Measurements from ENCODE around the gene HADHB. TPM values are rescaled to one million over a fixed set of nuclear protein-coding genes. Genes with fewer than 3 reads are reported as not detected.
"Not testable (repeated sequence)": the region's sequence is repeated elsewhere in the genome, so short reads cannot be mapped to it uniquely, and the experiment has no call there.

The HADHB gene
- total and polyA plus RNA-seq, 4 donors, result 83.1 to 95.7 (median 86.3) TPM

DNA sequence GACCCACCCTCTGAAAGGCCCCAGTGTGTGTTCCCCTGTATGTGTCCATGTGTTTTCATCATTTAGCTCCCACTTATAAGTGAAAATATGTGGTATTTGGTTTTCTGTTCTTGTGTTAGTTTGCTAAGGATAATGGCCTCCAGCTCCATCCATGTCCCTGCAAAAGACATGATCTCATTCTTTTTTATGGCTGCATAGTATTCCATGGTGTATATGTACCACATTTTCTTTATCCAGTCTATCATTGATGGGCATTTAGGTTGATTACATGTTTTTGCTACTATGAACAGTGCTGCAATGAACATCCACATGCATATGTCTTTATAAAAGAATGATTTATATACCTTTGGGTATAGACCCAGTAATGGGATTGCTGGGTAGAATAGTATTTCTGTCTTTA is 79.7 kb downstream of the HADHB start:
- not testable (repeated sequence) for ATAC-seq (ENCODE audit: low FRiP score)
- intact Hi-C loops (cut with DNase I), result loop anchor here in 1 of 2 donors (10.0 kb wide), 1 partner anchor 80 kb away; the partner anchor contains the start of genes HADHA and HADHB

GRCh38 chr2:26324903-26325302 is 80.2 kb downstream of the HADHB start:
- Histone ChIP-seq H3K36me3 (ENCODE audit: control insufficient read depth in 1 of 2, insufficient read depth in 2 of 2, low read length in 1 of 2) (no peaks in the 10 kb centered on the region), H3K4me1 (ENCODE audit: control insufficient read depth in 1 of 2, insufficient read depth in 2 of 2, low read length in 2 of 2) (no peaks in the 10 kb centered on the region)
- WGBS, 2 donors, result 49 to 66% methylated on average over 3 of the region's 3 CpGs

More for the DNA sequence above, 79.7 kb downstream of the HADHB start:
- DNase-seq; H3K9me3 ChIP-seq (ENCODE audit: control insufficient read depth, low read length); H3K27ac ChIP-seq (ENCODE audit: low read depth in 1 of 2, low read length in 2 of 2); H3K4me3 ChIP-seq (ENCODE audit: low read length in 2 of 2); H3K27me3 ChIP-seq (ENCODE audit: control insufficient read depth in 1 of 2, insufficient read depth in 2 of 2, low read length in 1 of 2); H3K4me1 ChIP-seq (ENCODE audit: control insufficient read depth in 1 of 2, insufficient read depth in 2 of 2, low read length in 2 of 2); H3K36me3 ChIP-seq (ENCODE audit: control insufficient read depth in 1 of 2, insufficient read depth in 2 of 2, low read length in 1 of 2): not testable (repeated sequence)

DNA sequence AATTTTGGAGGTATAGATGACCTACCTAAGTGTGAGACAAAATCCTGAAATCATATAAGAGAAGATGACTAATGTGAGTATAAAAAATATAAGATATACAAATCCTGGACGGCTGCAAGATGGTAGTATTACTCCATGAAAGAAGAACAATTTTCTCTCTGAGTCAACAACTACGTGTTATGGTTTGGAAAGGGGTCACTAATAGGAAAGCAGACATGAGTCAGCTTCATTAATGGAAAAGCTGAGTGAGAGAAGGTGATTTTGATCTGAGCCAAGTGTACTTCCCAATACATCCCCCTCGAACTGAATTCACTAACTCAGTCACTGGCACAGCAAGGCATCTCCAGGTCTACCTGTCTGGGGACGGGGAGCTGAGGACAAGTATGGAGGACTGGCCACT is 81.1 kb downstream of the HADHB start:
- ATAC-seq (ENCODE audit: low FRiP score), result no peak

More at GRCh38 chr2:26324903-26325302, 80.2 kb downstream of the HADHB start:
- no peak overlapping the region for H3K4me3 ChIP-seq (ENCODE audit: low read length in 2 of 2)
- H3K27me3 ChIP-seq (ENCODE audit: control insufficient read depth in 1 of 2, insufficient read depth in 2 of 2, low read length in 1 of 2), result no peaks in the 10 kb centered on the region
- DNase-seq (no peak), ATAC-seq (ENCODE audit: low FRiP score) (no peak)
- no peak overlapping the region for H3K27ac ChIP-seq (ENCODE audit: low read depth in 1 of 2, low read length in 2 of 2)
- intact Hi-C loops (cut with DNase I), result loop anchor here in 1 of 2 donors (10.0 kb wide), 1 partner anchor 80 kb away; the partner anchor contains the start of genes HADHA and HADHB
- no peaks in the 10 kb centered on the region for H3K9me3 ChIP-seq (ENCODE audit: control insufficient read depth, low read length)

DNA sequence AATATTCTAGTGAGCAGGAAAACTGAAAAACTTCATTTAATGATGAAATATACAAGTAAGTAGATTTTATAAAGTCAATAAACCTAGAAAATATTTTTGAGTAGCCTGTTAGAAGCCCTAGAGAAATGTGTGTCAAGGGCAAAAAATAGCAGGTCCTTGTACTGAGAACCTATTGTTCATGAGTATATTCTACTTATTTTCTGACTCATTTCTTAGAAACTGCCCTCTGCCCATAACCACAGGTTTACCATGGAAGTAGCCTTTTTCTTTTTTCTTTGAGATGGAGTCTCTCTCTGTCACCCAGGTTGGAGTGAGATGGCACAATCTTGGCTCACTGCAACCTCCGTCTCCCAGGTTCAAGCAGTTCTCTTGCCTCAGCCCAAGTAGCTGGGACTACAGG is 81.8 kb downstream of the HADHB start:
- Histone ChIP-seq H3K27ac (ENCODE audit: low read depth in 1 of 2, low read length in 2 of 2) (no peak overlapping the region), H3K4me3 (ENCODE audit: low read length in 2 of 2) (no peak overlapping the region), H3K27me3 (ENCODE audit: control insufficient read depth in 1 of 2, insufficient read depth in 2 of 2, low read length in 1 of 2) (no peaks in the 10 kb centered on the region), H3K9me3 (ENCODE audit: control insufficient read depth, low read length) (no peaks in the 10 kb centered on the region), H3K36me3 (ENCODE audit: control insufficient read depth in 1 of 2, insufficient read depth in 2 of 2, low read length in 1 of 2) (no peaks in the 10 kb centered on the region), H3K4me1 (ENCODE audit: control insufficient read depth in 1 of 2, insufficient read depth in 2 of 2, low read length in 2 of 2) (no peaks in the 10 kb centered on the region)
- no peak for ATAC-seq (ENCODE audit: low FRiP score)
- 93 to 100% methylated on average over 1 of the region's 1 CpG for WGBS, 2 donors
- intact Hi-C loops (cut with DNase I), result loop anchor here in 1 of 2 donors (10.0 kb wide), 1 partner anchor 82 kb away; the partner anchor contains the start of genes HADHA and HADHB
- no peak for DNase-seq

More for the DNA sequence above, 81.1 kb downstream of the HADHB start:
- Histone ChIP-seq H3K27ac (ENCODE audit: low read depth in 1 of 2, low read length in 2 of 2) (no peak overlapping the region), H3K27me3 (ENCODE audit: control insufficient read depth in 1 of 2, insufficient read depth in 2 of 2, low read length in 1 of 2) (no peaks in the 10 kb centered on the region), H3K4me1 (ENCODE audit: control insufficient read depth in 1 of 2, insufficient read depth in 2 of 2, low read length in 2 of 2) (no peaks in the 10 kb centered on the region), H3K36me3 (ENCODE audit: control insufficient read depth in 1 of 2, insufficient read depth in 2 of 2, low read length in 1 of 2) (no peaks in the 10 kb centered on the region), H3K4me3 (ENCODE audit: low read length in 2 of 2) (no peak overlapping the region), H3K9me3 (ENCODE audit: control insufficient read depth, low read length) (no peaks in the 10 kb centered on the region)
- intact Hi-C loops (cut with DNase I), result loop anchor here in 1 of 2 donors (10.0 kb wide), 1 partner anchor 81 kb away; the partner anchor contains the start of genes HADHA and HADHB
- no peak for DNase-seq
- WGBS, 2 donors, result 62 to 64% methylated on average over 4 of the region's 4 CpGs

GRCh38 chr2:26327291-26328272 is 82.8 kb downstream of the HADHB start:
- H3K4me3 ChIP-seq (ENCODE audit: low read length in 2 of 2), result no peak overlapping the region
- intact Hi-C loops (cut with DNase I), result loop anchor here in 1 of 2 donors (10.0 kb wide), 1 partner anchor 83 kb away; the partner anchor contains the start of genes HADHA and HADHB
- WGBS, 2 donors, result 61 to 66% methylated on average over 5 of the region's 5 CpGs
- no peak overlapping the region for H3K27ac ChIP-seq (ENCODE audit: low read depth in 1 of 2, low read length in 2 of 2)
- DNase-seq (no peak), ATAC-seq (ENCODE audit: low FRiP score) (no peak)
- no peaks in the 10 kb centered on the region for H3K4me1 ChIP-seq (ENCODE audit: control insufficient read depth in 1 of 2, insufficient read depth in 2 of 2, low read length in 2 of 2)
- H3K9me3 ChIP-seq (ENCODE audit: control insufficient read depth, low read length), result no peaks in the 10 kb centered on the region
- no peaks in the 10 kb centered on the region for H3K36me3 ChIP-seq (ENCODE audit: control insufficient read depth in 1 of 2, insufficient read depth in 2 of 2, low read length in 1 of 2)
- no peaks in the 10 kb centered on the region for H3K27me3 ChIP-seq (ENCODE audit: control insufficient read depth in 1 of 2, insufficient read depth in 2 of 2, low read length in 1 of 2)

DNA sequence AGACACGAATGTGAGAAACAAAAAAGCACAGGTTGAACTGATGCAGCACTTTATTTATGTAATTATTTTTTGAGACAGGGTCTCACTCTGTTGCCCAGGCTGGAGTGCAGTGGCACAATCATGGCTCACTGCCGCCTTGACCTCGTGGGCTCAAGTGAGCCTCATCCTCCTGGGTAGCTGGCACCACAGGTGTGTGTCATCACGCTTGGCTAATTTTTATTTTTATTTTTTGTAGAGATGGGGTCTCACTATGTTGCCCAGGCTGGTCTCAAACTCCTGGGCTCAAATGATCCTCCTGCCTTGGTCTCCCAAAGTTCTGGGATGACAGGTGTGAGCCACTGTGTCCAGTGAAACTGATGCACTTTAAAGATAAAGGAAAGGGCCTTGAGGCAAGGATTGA is 84.3 kb downstream of the HADHB start:
- H3K36me3 ChIP-seq (ENCODE audit: control insufficient read depth in 1 of 2, insufficient read depth in 2 of 2, low read length in 1 of 2); H3K4me3 ChIP-seq (ENCODE audit: low read length in 2 of 2); H3K27me3 ChIP-seq (ENCODE audit: control insufficient read depth in 1 of 2, insufficient read depth in 2 of 2, low read length in 1 of 2); H3K9me3 ChIP-seq (ENCODE audit: control insufficient read depth, low read length); DNase-seq; H3K27ac ChIP-seq (ENCODE audit: low read depth in 1 of 2, low read length in 2 of 2); ATAC-seq (ENCODE audit: low FRiP score); H3K4me1 ChIP-seq (ENCODE audit: control insufficient read depth in 1 of 2, insufficient read depth in 2 of 2, low read length in 2 of 2): not testable (repeated sequence)
- intact Hi-C loops (cut with DNase I), result loop anchor here in 1 of 2 donors (10.0 kb wide), 1 partner anchor 84 kb away; the partner anchor contains the start of genes HADHA and HADHB
- 93% methylated on average over 4 of the region's 4 CpGs for WGBS, 2 donors

DNA sequence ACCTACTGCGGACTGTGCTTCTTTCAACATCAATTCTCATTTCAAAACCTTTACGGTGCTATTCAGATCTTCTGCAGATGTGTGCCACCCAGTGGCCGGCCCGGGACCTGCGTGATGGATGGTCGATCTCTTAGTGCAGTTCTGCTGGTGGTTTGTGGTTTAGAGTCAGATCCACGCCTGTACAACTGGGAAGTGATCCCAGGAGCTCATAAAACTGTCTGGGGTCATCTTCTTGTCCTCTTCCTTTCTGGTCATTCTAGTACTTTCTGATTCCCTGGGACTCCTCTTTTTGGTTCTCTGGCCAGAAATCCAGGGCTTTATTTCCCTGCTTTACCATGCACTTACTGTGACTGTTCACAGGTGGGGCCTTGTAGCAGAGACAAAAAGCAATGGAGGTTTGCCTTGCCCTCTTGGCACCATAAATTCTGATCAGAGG is 85.4 kb downstream of the HADHB start:
- Histone ChIP-seq H3K4me3 (ENCODE audit: low read length in 2 of 2) (no peak overlapping the region), H3K4me1 (ENCODE audit: control insufficient read depth in 1 of 2, insufficient read depth in 2 of 2, low read length in 2 of 2) (no peaks in the 10 kb centered on the region), H3K27ac (ENCODE audit: low read depth in 1 of 2, low read length in 2 of 2) (no peak overlapping the region), H3K36me3 (ENCODE audit: control insufficient read depth in 1 of 2, insufficient read depth in 2 of 2, low read length in 1 of 2) (no peaks in the 10 kb centered on the region), H3K27me3 (ENCODE audit: control insufficient read depth in 1 of 2, insufficient read depth in 2 of 2, low read length in 1 of 2) (no peaks in the 10 kb centered on the region), H3K9me3 (ENCODE audit: control insufficient read depth, low read length) (no peaks in the 10 kb centered on the region)
- DNase-seq, result peak; percentile 93 to 95
- ATAC-seq (ENCODE audit: low FRiP score), result peak; percentile 91
- 0 to 2% methylated on average over 7 of the region's 7 CpGs for WGBS, 2 donors
- intact Hi-C loops (cut with DNase I), result loop anchor here in 1 of 2 donors (5.0 kb wide), 1 partner anchor 88 kb away; the partner anchor contains the start of genes HADHA and HADHB

DNA sequence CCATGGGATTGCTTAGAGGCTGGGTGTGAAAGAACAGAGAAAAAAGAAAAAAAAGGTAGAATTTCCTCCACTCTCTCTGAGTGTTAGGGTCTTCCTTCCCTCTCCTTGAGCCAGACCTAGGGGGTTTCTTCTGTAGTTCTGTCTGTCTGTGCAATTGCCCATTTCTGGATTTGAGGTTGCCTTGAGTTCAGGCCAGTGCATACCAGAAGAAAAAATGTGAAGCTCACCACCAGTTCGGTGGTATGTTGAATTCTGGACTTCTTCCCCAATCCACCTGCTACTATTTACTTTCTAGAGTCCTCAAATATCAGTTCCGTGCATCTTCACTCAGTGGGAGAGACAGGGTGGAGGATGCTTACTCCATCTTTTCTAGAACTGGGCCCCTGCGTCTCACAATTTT is 85.9 kb downstream of the HADHB start:
- no peak for ATAC-seq (ENCODE audit: low FRiP score)
- intact Hi-C loops (cut with DNase I), result loop anchor here in 1 of 2 donors (5.0 kb wide), 1 partner anchor 88 kb away; the partner anchor contains the start of genes HADHA and HADHB
- no peak overlapping the region for H3K27ac ChIP-seq (ENCODE audit: low read depth in 1 of 2, low read length in 2 of 2)

More for the DNA sequence above, 85.9 kb downstream of the HADHB start:
- Histone ChIP-seq H3K27me3 (ENCODE audit: control insufficient read depth in 1 of 2, insufficient read depth in 2 of 2, low read length in 1 of 2) (no peaks in the 10 kb centered on the region), H3K4me3 (ENCODE audit: low read length in 2 of 2) (no peak overlapping the region), H3K9me3 (ENCODE audit: control insufficient read depth, low read length) (no peaks in the 10 kb centered on the region), H3K4me1 (ENCODE audit: control insufficient read depth in 1 of 2, insufficient read depth in 2 of 2, low read length in 2 of 2) (no peaks in the 10 kb centered on the region), H3K36me3 (ENCODE audit: control insufficient read depth in 1 of 2, insufficient read depth in 2 of 2, low read length in 1 of 2) (no peaks in the 10 kb centered on the region)
- no peak for DNase-seq
- WGBS, 2 donors, result 78 to 80% methylated on average over 3 of the region's 3 CpGs
